GM10266 (cell line): ENCODE data around the gene IFI35.

Experiments used
- DNase-seq: peaks from one replicate; pipeline ENCODE4 v3.0.0; 2012; ENCODE audit errors: extremely low spot score
- TF ChIP-seq, protein P1 (sequence below): IDR thresholded peaks from 2 replicates; pipeline ENCODE4 v1.5.1; 2012; ENCODE audit warnings: mild to moderate bottlenecking, low read depth; ENCODE audit not compliant: control insufficient read depth, insufficient read depth; ENCODE audit errors: missing control alignments

Gene IFI35

DNA sequence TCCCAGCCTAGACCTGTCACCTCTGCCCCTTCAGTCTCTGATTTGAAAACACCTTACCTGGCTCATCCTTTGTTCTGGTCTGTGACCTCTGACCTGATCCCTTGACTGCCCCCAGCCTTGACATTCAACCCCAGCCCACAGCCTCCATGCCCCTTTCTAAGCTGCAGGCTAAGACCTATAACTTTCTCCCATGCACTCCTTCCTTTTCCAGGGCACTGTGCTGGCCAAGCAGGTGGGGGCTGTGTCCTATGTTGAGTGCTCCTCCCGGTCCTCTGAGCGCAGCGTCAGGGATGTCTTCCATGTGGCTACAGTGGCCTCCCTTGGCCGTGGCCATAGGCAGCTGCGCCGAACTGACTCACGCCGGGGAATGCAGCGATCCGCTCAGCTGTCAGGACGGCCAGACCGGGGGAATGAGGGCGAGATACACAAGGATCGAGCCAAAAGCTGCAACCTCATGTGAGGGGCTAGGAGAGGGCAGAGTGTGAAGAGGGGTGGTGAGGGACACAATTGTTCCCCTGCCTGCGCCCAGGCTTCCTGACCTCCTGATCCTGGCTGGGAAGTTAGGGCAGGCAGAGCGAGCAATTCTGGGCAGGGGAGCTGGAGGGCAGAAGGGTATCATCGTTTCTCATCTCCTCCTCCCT lies 21.8 kb downstream of the IFI35 start:
- no peak for DNase-seq
- TF ChIP-seq, protein P1, sequence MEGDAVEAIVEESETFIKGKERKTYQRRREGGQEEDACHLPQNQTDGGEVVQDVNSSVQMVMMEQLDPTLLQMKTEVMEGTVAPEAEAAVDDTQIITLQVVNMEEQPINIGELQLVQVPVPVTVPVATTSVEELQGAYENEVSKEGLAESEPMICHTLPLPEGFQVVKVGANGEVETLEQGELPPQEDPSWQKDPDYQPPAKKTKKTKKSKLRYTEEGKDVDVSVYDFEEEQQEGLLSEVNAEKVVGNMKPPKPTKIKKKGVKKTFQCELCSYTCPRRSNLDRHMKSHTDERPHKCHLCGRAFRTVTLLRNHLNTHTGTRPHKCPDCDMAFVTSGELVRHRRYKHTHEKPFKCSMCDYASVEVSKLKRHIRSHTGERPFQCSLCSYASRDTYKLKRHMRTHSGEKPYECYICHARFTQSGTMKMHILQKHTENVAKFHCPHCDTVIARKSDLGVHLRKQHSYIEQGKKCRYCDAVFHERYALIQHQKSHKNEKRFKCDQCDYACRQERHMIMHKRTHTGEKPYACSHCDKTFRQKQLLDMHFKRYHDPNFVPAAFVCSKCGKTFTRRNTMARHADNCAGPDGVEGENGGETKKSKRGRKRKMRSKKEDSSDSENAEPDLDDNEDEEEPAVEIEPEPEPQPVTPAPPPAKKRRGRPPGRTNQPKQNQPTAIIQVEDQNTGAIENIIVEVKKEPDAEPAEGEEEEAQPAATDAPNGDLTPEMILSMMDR: no peak

DNA sequence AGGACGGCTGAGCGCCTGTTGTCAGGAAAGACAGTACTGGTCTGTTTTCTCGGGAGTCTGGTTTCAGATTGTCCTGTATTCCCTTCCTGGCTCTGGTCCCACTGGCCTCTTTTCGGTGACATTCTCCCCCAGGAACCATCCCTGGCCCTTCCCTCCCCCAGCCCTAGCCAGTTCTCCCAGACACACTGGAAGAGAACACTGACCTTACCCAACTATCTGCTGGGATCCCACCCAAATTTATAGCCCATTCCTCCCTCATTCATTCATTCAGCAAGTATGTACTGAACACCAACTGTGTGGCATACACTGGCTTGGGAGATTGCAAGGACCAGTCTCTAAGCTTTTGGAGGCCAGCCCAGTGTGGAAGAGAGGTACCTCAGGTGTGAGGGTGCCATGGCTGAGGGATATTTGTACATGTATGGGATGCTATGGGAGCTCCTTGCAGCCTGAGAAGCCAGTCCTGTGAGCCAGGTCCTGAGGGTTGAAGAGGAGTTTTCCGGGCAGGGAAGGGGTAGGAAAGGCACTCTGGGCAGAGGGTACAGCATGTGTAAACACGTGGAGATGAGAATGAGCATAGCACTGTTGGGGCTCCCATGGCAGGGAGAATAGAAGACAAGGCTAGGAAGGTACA lies 23.7 kb downstream of the IFI35 start:
- DNase-seq: no peak
- TF ChIP-seq, protein P1: no peak

GRCh38 chr17:43031666-43032065 lies 25.1 kb downstream of the IFI35 start:
- DNase-seq: no peak
- TF ChIP-seq, protein P1: no peak

GRCh38 chr17:43033948-43034881 lies 27.6 kb downstream of the IFI35 start:
- no peak for DNase-seq
- TF ChIP-seq, protein P1: no peak

DNA sequence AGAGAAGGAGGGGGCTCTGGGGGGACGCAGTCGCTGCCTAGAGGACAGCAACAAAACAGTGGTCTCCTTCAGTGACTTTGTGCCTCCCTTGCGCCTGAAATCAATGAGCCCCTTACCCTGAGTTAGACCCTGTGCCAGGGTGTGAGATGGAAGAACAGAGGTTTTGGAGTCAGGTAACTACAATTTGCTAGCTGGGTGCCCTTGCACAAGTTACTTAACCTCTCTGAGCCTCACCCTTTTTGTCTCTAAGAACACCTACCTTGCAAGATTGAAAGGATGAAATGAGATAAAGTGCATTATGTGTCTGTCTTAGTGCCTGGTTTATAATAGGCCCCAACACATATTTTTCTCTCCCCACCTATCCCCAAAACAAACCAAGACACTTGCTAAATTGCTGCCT lies 28.3 kb downstream of the IFI35 start:
- TF ChIP-seq, protein P1: no peak
- DNase-seq: no peak

- no peak for DNase-seq
- TF ChIP-seq, protein P1: no peak
Measured at GRCh38 chr17:43039646-43040045, 33.1 kb downstream of the IFI35 start.

DNA sequence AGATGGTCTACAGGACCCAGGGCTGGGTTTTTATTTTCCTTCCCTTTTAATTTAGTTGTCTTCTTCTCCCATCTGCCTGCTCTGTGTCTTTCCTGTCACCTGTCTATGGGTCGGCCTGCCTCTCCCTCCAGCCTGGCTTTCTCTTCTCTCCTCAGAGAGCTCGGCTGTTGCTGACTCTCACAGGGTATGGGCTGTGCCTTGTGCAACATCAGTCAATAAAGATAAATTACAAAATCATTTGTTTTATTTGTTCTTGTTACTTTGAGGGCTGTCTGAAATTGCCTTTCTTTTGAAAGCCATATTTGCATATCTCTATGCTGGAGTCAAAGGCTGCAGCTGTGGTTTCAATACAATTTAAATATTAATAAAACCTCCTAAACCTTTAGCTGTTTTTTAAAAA lies 34.1 kb downstream of the IFI35 start:
- TF ChIP-seq, protein P1: no peak
- DNase-seq: no peak
